ENCODE data around the gene TMEM125.

DNA sequence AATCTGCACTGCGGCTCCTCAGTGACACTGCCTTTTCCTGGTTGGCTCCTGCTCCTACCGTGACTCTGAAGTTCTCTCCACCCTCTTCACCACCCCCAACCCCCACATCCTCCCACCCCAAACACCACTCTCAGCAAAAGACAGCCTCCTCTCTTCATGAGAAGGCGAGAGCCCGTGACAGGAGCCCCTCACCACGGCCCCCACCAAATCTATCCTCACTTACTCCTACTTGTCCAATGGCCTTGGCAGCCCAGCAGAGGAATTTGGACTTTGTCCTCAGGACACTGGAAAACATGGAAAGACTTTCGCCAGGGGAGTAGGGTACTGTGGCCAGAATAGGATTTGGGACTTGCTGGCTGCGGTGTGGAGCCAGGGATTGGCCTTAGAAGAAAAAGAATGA is 6.9 kb downstream of the TMEM125 start:
- TF ChIP-seq, protein P1, sequence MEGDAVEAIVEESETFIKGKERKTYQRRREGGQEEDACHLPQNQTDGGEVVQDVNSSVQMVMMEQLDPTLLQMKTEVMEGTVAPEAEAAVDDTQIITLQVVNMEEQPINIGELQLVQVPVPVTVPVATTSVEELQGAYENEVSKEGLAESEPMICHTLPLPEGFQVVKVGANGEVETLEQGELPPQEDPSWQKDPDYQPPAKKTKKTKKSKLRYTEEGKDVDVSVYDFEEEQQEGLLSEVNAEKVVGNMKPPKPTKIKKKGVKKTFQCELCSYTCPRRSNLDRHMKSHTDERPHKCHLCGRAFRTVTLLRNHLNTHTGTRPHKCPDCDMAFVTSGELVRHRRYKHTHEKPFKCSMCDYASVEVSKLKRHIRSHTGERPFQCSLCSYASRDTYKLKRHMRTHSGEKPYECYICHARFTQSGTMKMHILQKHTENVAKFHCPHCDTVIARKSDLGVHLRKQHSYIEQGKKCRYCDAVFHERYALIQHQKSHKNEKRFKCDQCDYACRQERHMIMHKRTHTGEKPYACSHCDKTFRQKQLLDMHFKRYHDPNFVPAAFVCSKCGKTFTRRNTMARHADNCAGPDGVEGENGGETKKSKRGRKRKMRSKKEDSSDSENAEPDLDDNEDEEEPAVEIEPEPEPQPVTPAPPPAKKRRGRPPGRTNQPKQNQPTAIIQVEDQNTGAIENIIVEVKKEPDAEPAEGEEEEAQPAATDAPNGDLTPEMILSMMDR (IDR thresholded peaks at IDR 0.05), result no peak
- TF ChIP-seq POLR2A (IDR thresholded peaks at IDR 0.05), result no peak
- TF ChIP-seq POLR2AphosphoS5 (IDR thresholded peaks at IDR 0.05), result no peak

Data from prostate gland (tissue), 2 donors.